NCI-H146 (cell line): ENCODE data around the gene CNTN5.
A peak's percentile ranks its signal among the peaks of the same experiment; 100 is the strongest.
"Not testable (repeated sequence)": the region's sequence is repeated elsewhere in the genome, so short reads cannot be mapped to it uniquely, and the experiment has no call there.

Experiments
- DNase-seq: peaks from one replicate; lab custom pipeline; 2025; lab: John Stamatoyannopoulos, UW

Gene CNTN5

GRCh38 chr11:99277281-99277680 lies 256.5 kb downstream of the CNTN5 start:
- DNase-seq, result peak; percentile 62

GRCh38 chr11:99279266-99279665 lies 258.5 kb downstream of the CNTN5 start:
- no peak for DNase-seq

GRCh38 chr11:99281331-99281730 lies 260.6 kb downstream of the CNTN5 start:
- no peak for DNase-seq

- DNase-seq, result not testable (repeated sequence)
These were observed 277.2 kb downstream of the CNTN5 start for GRCh38 chr11:99297925-99298324.

- DNase-seq, result no peak
These were observed 286.9 kb downstream of the CNTN5 start for GRCh38 chr11:99307510-99308088.

- DNase-seq, result no peak
These were observed 291.1 kb downstream of the CNTN5 start for GRCh38 chr11:99311870-99312269.

- no peak for DNase-seq
These were observed 296.2 kb downstream of the CNTN5 start for GRCh38 chr11:99316776-99317520.

- no peak for DNase-seq
These were observed 300.1 kb downstream of the CNTN5 start for GRCh38 chr11:99320769-99321290.

- no peak for DNase-seq
These were observed 305.1 kb downstream of the CNTN5 start for GRCh38 chr11:99325847-99326246.

- DNase-seq, result no peak
These were observed 306.3 kb downstream of the CNTN5 start for GRCh38 chr11:99327066-99327465.

- no peak for DNase-seq
These were observed 306.8 kb downstream of the CNTN5 start for GRCh38 chr11:99327527-99327926.

GRCh38 chr11:99333621-99334020 lies 312.9 kb downstream of the CNTN5 start:
- DNase-seq, result peak; percentile 54

GRCh38 chr11:99343117-99343516 lies 322.4 kb downstream of the CNTN5 start:
- peak; percentile 15 for DNase-seq

- DNase-seq, result no peak
These were observed 328.5 kb downstream of the CNTN5 start for GRCh38 chr11:99349151-99349673.

- DNase-seq, result no peak
These were observed 330.9 kb downstream of the CNTN5 start for GRCh38 chr11:99351624-99352023.

GRCh38 chr11:99352642-99353041 lies 331.9 kb downstream of the CNTN5 start:
- no peak for DNase-seq

GRCh38 chr11:99366546-99366945 lies 345.8 kb downstream of the CNTN5 start:
- DNase-seq, result peak; percentile 43

- no peak for DNase-seq
These were observed 347.8 kb downstream of the CNTN5 start for GRCh38 chr11:99368583-99368982.

GRCh38 chr11:99370549-99371216 lies 349.9 kb downstream of the CNTN5 start:
- peak; percentile 76 for DNase-seq

- DNase-seq, result no peak
These were observed 350.5 kb downstream of the CNTN5 start for GRCh38 chr11:99371257-99371656.

GRCh38 chr11:99376463-99376862 lies 355.7 kb downstream of the CNTN5 start:
- no peak for DNase-seq

- no peak for DNase-seq
These were observed 363.0 kb downstream of the CNTN5 start for GRCh38 chr11:99383648-99384245.
